GM19023 (cell line): Measurements from ENCODE around the gene FGF22.
A peak's percentile ranks its signal among the peaks of the same experiment; 100 is the strongest.
"Not testable (repeated sequence)": the region's sequence is repeated elsewhere in the genome, so short reads cannot be mapped to it uniquely, and the experiment has no call there.

ENCODE experiments used
- ATAC-seq: cut with Tn5 transposase; IDR thresholded peaks from one replicate; pipeline ENCODE4 v1.9.1; 2021; ENCODE audit warnings: mild to moderate bottlenecking, moderate library complexity; ENCODE audit not compliant: unreplicated experiment

Gene FGF22

GRCh38 chr19:620166-620862 is 19.4 kb upstream of the FGF22 start:
- ATAC-seq, result no peak

GRCh38 chr19:621191-621590 is 18.5 kb upstream of the FGF22 start:
- ATAC-seq, result not testable (repeated sequence)

DNA sequence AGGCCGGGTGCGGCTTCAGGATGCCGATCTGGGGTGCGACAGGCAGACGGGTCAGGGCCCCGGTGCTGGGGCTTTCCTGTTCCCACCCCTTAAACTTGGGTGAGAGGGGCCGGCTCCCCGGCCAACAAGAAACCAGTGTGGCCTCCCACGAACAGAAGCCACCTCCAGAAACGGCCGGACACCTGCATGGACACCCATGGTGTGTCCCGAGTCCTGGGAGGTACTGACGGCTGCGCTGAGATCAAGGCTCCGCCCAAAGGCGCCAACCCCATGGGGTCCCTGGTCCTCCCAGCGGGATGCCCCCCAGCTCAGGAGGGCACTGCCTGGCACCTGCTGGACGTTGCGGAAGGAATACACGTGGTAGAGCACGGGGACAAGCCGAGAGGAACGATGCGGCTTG is 17.9 kb upstream of the FGF22 start:
- ATAC-seq, result no peak

DNA sequence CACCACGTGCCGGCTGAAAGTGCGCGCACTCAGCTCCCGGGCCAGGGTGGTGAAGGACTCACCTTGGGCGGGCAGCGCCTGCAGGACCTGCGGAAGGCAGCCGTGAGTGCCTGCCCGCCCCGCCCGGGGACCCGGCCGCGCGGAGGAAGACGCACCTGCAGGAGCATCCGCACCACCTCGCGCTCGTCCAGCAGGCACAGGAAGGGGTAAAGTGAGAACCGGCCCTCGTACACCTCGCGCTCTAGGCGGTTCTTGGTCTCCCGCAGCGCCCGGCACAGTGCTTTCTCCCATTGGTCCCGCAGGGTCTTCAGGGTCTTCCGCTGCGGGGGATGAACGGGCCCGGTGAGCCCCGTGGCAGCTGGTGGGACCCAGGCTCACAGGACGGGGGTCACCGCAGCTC is 17.0 kb upstream of the FGF22 start:
- ATAC-seq, result no peak

DNA sequence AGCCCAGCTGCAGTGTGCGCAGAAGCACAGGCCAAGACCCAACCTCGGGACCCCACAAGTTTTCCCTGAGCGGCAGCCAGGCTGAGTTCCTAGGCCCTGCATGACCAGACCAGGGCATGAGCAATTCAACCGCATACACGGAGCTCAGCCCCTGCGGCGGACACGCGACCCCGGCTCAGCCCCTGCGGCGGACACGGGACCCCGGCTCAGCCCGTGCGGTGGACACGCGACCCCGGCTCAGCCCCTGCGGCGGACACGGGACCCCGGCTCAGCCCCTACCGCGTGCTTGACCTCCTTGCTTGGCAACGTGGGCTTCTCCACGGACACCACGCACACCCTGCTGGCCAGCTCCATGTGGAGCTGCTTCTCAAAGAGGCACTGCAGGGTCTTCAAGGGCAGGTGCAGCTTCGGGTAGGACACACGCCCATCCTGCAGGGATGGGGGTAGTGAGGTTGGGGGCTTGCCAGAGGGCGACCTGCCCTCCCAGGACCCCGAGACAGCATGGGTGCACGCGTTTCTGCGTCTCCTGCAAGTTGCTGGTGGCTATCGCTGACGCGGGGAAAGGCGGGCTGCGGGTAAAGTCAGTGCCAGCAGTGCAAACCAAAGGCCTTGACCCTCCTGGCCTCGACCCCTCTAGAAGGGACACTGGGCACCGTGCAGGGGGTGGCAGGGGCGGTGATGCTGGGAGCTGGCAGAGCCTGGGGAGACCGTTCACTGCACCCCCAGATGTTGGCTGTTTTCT is 16.3 kb upstream of the FGF22 start:
- ATAC-seq, result no peak

DNA sequence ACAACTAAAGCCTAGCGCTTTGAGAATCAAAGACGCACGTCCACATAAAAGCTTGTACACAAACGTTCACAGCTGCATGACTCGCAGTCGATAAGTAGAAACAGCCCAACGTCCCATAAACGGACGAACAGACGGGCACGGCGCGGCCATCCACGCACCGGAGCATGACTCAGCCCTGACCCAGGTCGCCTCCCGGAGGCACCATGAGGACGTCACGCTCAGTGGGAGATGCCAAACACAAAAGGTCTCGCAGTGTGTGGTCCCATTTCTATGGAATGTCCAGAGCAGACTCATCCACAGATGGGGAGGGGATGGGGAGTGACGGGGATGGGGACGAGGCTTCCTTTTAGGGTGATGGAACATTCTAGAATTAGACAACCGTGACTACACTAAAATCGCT is 15.7 kb upstream of the FGF22 start:
- no peak for ATAC-seq

DNA sequence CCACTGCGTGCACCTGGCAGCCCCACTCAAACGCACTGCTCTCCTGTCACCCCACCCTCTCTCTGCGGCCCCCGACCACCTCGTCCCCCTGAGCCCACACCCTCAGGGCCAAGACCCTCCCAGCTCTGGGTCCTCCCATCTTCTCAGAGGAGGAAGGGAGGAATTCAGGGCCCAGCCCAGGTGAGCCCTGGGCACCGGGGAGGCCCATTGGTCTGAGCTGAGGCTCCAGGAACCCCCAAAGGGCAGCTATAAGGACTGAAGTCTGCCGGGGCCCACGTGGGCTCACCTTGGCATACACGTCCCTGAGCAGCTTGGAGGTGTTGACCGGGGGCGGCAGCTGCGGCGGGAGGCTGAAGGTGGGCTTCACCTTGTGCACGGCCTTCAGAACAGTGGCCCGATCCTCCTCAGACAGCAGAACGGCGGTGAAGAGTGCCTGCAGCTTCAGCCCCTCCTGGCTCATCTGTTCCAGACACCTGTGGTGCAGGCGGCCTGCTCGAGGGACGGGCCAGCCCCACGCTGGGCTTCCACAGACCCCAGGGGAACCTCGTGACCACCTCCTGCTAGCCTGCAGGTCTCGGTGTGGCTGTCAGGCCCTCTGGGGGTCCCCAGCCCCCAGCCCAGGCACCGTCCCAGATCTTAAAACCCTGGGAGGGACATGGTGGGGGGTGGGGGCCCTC is 15.1 kb upstream of the FGF22 start:
- ATAC-seq, result no peak

- no peak for ATAC-seq
These were observed 14.4 kb upstream of the FGF22 start for GRCh38 chr19:625257-625656.

DNA sequence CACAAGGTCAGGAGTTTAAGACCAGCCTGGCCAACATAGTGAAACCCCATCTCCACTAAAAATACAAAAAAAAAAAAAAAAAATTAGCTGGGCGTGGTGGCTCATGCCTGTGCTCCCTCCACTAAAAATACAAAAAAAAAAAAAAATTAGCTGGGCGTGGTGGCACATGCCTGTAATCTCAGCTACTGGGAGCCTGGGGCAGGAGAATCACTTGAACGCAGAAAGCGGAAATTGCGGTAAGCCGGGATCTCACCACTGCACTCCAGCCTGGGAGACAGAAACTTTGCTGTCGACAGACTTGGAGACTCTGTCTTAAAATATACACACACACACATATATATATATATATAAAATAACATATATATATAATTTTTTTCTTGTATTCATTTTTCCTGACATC is 13.1 kb upstream of the FGF22 start:
- ATAC-seq, result not testable (repeated sequence)

DNA sequence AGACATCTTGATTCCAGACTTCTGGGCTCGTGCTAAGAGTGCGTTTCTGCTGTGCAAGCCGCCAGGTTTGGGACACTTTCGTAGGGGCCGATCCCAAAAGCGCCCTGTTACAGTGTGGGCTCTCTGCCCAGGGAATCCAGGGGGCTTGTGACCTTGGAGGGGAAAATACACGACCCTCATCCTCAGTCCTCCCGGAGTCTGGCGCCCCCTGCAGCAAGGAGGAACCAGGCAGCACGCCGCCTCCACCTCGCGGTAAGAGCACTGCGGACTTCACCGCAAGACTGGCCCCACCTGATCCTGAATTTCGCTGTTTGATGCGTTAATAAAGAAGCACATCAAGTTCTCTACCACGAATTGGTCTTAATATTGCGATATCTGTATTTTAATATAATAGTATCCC is 11.5 kb upstream of the FGF22 start:
- ATAC-seq, result no peak

DNA sequence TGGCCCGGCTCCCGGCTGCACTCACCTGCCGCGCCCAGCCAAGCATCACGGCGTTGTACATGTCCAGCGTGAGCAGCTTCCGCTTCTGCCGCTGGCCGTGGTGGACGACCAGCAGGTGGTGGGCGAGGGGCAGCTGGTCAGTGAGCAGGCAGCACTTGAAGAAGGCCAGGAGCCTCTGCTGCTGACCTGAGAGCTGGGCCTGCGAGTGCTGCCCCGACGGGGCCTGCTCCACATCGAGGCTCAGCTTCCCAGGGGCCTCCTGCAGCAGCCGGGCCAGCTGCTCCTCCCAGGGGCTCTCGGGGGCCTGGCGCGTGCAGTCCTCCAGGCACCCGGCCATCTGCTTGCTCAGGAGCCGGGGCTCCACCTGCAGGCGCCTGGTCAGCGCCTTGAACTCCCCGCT is 10.2 kb upstream of the FGF22 start:
- ATAC-seq, result not testable (repeated sequence)

GRCh38 chr19:629961-630714 is 9.5 kb upstream of the FGF22 start:
- no peak for ATAC-seq

GRCh38 chr19:632579-633067 is 7.1 kb upstream of the FGF22 start:
- peak; percentile 15 for ATAC-seq

GRCh38 chr19:633068-633785 is 6.5 kb upstream of the FGF22 start, which contains the start of gene POLRMT:
POLRMT (minus strand) TSS chr19:633537; CDS start chr19:633512, 25 bp downstream.
- ATAC-seq, result peak; percentile 80

- no peak for ATAC-seq
These were observed 5.7 kb upstream of the FGF22 start for GRCh38 chr19:633786-634639.

DNA sequence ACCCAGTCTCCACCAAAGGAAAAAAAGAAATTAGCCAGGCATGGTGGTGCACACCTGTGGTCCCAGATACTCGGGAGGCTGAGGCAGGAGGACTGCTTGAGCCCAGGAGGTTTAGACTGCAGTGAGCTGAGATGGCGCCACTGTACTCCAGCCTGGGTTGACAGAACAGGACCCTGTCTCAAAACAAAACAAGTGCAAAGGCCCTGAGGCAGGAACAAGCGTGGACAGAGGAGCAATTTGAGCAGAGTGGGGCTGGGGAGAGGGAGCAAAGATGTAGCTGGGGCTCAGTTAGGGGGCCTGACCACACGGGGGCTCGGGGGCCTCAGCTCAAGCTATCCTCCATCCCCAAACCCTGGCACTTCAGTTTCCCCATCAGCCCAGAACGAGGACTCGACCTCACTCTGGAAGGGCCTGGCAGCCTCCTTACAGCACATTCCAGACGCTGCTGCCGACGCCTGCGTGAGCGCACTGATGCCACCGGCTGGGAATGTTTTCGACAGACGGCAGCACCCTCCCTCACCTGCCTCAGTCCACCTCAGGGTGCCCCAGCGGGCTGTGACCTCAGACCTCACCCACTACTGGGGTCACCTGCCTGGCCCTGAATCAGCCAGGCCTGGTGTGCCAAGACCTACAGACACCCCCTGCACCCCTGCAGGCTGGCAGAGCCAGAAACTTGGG is 4.6 kb upstream of the FGF22 start:
- no peak for ATAC-seq

DNA sequence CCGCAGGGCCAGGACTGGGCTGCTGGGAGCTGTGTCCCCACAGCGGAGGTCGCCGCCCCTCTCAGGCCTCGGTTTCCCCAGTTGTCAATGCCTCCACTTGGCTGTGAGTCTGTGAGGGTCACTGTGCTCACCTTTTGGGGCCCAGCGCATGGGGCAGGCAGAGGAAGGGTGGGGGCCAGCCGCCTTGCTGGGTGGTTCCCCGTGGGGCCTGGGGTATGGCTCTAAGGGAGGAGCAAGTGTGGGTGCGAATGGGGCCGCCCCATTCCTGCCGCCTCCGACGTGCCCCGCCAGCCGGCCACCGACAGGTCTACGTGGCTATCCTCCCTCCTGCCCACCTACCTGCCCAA is 800 bp upstream of the FGF22 start:
- ATAC-seq, result no peak

DNA sequence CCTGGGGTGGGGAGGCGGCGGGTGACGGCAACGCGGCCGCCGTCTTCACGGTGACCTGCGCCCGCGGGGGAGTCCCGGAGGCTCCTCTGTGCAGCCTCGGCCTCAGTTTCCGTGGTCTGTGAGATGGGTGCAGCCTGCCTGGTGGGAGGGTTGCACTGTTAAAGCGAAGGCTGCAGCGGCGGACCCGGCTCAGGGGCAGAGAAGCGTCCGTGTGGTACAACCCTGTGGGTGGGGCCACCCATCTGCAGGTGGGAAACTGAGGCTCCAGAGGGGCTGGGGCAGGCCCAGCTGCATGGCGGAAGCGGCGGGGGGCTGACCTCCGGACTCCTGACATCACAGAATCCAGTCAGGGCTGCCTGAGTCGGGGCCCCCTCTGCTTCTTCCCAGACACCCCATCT is 481 bp downstream of the FGF22 start:
- ATAC-seq, result no peak

DNA sequence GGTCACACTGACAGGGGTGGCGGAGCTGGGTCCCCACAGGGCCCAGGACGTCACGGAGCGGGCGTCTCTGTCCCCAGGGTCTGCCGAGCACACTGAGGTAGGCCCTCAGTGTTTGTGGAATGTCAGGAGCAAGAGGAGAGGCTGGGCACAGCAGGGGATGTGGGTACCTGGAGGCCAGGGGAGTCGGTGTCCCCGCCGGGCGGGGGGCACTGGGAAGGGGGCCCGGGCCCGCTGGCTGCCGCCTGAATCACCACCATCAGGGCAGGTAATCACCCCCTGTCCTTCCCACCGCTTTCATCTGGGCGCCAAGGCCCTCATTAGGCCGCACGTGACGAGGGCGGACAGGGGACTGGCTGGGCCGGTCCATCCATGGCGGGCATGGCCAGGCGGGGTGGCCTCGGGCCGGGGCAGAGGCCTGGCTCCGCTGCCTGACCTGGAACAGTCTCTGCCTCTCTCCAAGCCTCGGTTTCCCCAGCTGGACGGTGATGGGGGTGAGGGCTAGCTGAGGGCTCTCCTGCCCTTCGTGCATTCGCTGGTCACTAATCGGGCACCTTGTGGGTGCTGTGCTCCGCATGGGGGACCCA is 1.0 kb downstream of the FGF22 start:
- no peak for ATAC-seq
